Cortex of kidney (tissue), 1 donor: ENCODE measurements around the gene SPTLC2.

Experiments used
- DNase-seq: peaks from one replicate; lab custom pipeline; 2025; lab: John Stamatoyannopoulos, UW

The SPTLC2 gene

DNA sequence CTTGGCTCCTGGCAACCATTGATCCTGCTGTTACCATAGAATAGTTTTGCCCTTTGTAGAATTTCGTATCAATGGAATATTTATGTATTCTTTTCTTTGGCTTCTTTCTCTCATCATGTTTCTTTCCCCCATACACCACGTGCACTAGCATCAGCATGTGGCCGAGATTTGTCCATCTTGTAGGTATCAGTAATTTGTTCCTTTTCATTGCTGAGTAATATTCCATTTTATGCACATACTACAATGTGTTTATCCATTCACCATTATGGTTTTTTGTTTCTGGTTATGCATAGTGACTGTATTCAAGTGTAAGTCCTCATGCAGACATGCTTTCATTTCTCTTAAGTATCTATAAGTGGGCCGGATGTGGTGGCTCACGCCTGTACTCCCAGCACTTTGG, 113.3 kb downstream of the SPTLC2 start:
- no peak for DNase-seq

DNA sequence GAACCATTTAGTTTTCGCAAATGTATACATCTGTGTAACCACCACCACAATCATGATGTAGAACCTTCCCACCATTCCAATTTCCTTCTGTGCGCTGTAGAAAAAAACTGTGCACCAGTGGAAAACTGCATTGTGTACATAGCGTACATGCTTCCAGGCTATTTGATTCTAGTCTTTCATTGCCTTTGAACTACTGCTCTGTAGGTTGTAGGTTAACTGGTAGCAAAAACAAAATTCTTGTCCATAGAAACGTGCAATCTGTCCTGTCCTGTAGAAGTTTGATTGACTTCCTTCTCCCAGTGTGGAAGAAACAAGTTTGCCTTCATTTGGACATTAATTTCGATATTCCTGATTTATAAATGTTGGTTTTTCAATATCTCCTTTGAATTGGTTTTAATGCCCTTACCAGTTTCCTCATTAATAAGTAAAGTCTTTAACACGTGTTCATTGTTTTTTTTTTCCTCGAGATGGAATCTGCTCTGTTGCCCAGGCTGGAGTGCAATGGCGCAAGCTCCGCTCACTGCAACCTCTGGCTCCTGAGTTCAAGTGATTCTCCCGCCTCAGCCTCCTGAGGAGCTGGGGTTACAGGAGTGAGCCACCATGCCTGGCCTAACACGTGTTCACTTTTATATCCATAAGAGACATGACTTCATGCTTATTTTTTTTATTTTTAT, 114.2 kb downstream of the SPTLC2 start:
- no peak for DNase-seq

DNA sequence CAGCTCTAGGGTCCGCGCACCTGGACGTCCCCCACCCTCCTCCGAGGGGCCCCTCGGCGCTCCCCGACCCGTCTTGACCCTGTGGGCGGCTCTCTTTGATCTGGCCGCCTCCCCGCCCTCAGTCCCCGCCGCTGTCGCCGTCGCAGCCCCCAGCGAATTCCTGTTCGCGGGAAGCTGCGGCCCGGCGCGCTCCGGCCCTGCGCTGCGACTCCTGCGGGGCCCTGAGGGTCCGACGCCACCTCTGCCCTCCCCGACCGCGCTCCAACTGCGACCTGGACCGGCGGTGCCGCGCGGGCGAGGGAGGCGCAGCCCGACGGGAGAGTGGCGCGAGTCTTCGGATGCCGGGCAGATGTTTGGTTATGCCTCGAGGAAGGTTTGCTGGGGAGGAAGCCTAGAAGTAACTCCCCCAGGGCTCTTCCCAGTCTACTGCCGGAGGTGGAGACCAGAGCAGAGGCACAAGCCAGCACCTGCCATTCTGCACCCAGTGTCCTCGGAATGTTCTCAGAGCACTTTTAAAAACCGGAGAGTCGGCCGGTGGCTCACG, 117.4 kb downstream of the SPTLC2 start:
- DNase-seq, result no peak

GRCh38 chr14:77498120-77498979, 118.1 kb downstream of the SPTLC2 start, which contains the start of gene ISM2:
TSS of gene ISM2 (minus strand) at chr14:77498816. CDS start at chr14:77498793, 23 bp downstream.
- DNase-seq, result no peak

- no peak for DNase-seq
Measured at GRCh38 chr14:77495334-77495733, 121.1 kb downstream of the SPTLC2 start.

DNA sequence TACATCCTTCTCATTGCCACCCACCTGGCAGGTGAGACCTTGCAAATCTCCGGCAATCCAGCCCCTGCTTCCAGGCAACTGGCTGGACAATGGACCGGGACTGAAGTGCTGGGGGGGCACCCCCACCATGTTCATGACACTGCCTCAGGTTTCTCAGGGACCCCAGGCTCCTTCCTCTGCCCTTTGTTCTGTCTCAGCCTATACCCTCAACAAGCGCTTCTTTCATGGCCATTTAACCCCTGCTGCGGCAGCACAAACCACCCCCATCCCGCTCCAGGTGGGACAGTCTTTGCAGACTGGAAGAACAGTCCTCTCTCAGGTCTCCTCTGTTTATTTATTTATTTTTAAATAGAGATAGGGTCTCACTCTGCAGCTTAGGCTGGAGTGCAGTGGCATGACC, 125.4 kb downstream of the SPTLC2 start:
- DNase-seq, result no peak

DNA sequence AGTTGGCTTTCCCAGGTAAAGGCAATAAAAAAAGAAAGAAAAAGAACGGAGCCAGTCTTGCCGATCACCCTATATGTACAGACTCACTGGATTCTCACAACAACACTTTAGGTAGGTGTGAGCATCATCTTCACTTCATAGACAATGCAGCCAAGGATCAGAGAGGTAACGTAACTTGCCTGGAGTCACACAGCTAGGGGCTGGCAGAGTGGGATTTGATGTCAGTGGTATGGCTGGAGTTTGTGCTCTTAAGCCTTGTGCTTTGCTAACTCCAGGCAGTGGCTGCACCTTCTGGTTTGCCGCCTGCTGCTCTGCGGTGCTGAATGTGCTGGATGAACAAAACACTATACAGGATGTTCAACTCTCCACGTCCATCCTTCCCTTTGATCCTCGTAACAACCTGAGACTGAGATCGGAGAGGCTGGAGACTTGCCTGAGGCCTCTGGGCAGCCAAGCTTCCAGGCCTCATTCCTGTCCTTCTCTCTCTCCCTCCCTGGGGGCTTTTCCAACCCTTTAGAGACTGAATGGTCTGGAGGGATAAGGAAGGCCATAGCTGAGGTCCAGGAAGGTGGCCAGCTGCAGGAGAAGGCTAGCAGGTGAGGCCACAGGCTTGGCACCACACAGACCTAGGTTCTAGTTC, 126.0 kb downstream of the SPTLC2 start:
- DNase-seq, result no peak

DNA sequence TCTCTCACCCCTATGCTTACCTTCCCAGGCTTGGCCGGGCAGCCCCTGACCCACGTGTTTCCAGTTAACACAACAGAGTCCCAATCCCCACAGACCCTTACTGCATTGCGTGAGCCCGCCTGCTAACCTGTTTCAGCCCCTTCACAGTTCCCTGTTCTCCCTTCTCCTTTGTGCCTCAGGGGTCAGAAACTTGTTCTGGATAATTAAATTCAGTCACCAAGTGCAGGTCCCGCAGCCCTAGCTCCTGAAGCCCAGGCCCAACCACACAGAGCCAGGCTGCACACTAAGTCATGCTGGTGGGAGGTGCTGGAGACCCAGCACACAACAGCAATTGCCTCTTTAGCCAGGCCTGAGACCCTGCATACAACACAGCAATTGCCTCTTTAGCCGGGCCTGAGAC, 127.4 kb downstream of the SPTLC2 start:
- DNase-seq, result no peak

GRCh38 chr14:77488558-77488957, 127.9 kb downstream of the SPTLC2 start:
- DNase-seq, result no peak

DNA sequence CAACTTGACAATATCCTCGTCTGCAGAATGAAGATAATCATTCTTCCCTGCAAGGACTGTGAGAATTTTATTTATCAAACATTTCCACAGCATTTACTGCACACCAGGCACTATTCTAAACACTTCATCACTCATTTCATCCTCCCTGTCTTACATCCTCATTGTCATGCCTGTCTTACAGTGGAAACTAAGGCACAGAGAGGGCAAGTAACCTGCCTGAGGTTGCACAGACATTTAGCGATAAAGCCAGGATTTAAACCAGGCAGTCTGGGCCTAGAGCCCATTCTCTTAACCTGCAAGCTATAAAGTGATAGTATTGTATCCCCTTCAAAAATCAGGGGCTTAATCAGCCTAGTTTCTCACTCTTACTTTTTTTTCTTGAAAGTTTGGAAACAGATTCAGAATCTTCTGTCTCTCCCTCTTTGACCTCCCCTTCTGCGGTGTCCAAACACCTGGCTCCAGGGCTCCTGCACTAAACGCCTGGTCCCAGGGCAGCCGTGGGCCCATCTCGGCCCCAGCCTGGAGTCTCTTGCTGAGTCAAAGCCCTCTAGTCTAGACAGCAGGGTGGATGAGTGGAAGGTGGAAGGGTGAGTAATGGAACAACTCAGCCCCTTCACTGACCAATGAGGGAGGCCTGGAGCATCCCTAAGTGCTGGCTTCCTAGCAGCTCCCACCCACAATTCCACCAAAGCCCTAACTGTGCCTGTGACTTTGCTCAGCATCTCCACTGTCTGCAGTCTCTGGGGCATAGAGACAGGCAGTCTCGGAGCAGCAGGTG, 130.3 kb downstream of the SPTLC2 start:
- no peak for DNase-seq

DNA sequence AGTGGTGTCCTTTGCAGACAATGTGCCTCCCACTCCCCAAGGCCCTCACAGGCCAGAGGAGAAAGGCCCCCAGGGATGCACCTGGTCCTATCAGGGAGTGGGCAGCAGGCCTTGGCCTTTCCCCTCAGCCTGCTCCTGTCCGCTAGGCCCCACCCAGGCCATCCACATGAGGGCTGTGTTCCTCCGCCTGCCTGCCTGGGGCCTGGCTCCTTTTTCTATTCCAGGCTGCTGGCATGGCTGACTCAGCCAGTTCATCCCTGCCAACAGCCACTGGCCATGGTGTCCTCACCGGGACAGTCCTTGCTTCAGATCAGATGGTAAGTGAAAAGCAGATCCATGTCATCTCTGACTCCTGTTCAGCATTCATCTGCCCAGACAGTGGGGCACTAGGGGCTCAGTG, 131.2 kb downstream of the SPTLC2 start:
- DNase-seq, result no peak

DNA sequence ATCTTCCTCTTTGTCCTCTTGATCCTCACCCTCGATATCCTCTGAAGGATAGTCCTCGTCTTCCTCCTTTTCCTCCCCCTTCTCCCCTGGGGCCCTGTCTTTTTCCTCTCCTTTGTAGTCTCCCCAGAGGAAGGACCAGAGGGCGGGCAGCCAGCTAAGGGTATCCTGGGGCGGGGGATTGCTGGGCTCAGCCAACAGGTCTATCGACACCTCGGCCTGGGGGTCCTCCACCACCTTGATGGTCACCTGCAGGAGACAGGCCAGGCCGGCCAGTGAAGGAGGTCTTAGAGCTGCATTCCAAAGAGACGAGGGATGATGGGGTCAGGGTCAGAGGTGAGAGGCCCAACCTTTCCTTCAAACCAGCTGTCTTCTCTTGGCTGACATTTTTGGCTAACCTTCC, 134.0 kb downstream of the SPTLC2 start:
- DNase-seq, result no peak

GRCh38 chr14:77478796-77479195, 137.6 kb downstream of the SPTLC2 start:
- no peak for DNase-seq

- no peak for DNase-seq
Measured at GRCh38 chr14:77478029-77478428, 138.4 kb downstream of the SPTLC2 start.

DNA sequence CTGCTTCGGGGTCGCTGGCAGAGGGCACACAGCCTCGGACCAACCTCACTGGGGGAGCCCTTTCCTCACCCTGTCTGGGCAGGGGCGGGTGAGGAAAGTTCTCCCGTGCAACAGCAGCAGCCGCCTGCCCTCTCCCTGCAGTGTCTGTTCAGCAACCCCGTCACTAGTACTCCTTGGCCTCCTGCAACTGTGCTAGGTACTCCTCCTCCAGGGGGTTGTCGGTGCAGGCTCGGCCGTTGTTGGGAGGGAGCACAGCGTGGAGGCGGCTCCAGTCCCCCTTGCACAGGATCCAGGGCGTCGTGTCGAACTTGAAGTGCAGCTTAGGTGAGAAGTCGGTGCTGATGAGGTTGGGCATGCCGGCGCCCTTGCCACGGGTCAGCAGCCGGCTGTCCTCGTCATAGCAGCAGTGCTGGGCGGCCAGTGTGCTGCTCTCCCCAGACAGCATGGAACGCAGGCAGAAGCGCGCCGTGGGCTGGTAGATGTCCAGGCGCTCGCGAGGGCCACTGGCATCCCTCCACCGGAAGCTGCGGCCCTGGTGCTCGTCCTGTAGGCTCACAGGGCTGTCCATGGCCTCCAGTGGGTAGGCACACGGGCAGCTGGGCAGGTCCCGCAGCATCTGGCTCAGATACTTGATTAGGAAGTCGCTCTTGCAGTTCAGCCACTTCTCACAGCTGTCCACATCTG, 140.9 kb downstream of the SPTLC2 start:
- DNase-seq, result no peak

GRCh38 chr14:77474479-77475177, 141.8 kb downstream of the SPTLC2 start:
- DNase-seq, result no peak

- DNase-seq, result no peak
Measured at GRCh38 chr14:77473921-77474320, 142.5 kb downstream of the SPTLC2 start.

DNA sequence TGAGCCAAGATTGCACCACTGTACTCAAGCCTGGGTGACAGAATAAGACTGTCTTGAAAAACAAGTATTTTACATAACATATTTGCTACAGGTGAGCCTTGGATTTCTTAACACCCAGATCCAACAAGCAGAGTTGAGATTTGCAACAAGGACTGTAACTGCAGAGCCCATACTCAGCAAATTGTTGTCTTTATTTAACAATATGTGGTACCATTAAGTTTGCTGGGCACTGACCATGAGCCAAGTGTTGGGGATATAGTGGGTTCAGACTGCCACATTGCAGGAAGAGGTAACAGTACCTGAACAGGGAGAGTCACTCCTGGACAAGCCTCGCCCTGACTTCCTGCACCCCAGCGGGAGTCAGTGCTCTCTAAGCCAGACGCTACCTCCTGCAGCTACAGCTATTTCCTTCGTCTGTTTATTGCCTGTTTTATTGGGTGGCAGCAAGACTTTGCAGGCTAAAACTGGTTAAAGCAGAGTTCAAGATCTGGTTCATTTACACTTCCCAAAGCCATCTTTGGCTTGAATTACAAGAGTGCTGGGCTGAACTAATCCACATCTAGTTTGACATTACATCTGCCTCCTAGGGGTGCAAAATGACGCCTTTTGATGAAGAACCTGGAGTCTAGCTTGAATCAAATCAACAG, 146.1 kb downstream of the SPTLC2 start:
- DNase-seq, result no peak

DNA sequence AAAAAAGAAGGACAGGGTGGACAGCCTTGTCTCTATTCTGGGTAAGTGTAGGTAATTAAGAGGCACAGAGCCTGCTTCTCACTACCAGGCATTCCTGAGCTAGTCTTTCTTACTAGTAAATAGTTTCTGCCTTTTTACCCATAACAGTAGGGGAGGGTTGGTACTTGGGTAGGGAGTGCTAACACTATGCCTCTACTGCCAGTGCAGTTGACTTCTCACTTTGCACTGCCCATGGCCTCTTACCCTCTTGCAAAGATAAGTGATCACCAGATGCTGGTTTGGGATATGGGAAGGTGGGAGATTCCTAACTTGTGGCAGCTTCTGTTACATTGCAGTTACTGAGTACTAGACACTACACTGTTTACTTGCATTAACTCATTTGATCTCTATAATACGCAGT, 146.9 kb downstream of the SPTLC2 start:
- no peak for DNase-seq

GRCh38 chr14:77469067-77469505, 147.4 kb downstream of the SPTLC2 start:
- DNase-seq, result no peak
